Lung (tissue), 12 donors: Measurements from ENCODE around the gene PKMYT1. TPM values are rescaled to one million over a fixed set of nuclear protein-coding genes. Genes with fewer than 3 reads are reported as not detected.
A peak's percentile ranks its signal among the peaks of the same experiment; 100 is the strongest.

Experiments
- ATAC-seq: fragments of 200-7000 bp; cut with Tn5 transposase; one replicate; pipeline ENCODE4 v1.9.1; 2020; ENCODE audit warnings: moderate number of reproducible peaks; ENCODE audit not compliant: insufficient read depth, low FRiP score
- DNase-seq, 3 donors: peaks; one replicate each; pipeline ENCODE4 v3.0.0-alpha.2; 2013 to 2017
- H3K27ac ChIP-seq, 2 donors: one replicate each; pipeline ENCODE4 v1.5.1; 2013; ENCODE audit warnings: mild to moderate bottlenecking in 2 of 2, moderate library complexity in 2 of 2, control low read depth in 1 of 2, inconsistent platforms in 1 of 2, low read depth in 1 of 2, low read length in 1 of 2
- H3K27me3 ChIP-seq, 3 donors: one replicate each; pipeline ENCODE4 v1.5.1; 2013; ENCODE audit warnings: low read length in 2 of 3; ENCODE audit not compliant: control insufficient read depth in 3 of 3, insufficient read depth in 3 of 3
- H3K36me3 ChIP-seq, 4 donors: one replicate each; pipeline ENCODE4 v1.5.1; 2013; ENCODE audit warnings: low read length in 4 of 4, mild to moderate bottlenecking in 1 of 4, moderate library complexity in 1 of 4; ENCODE audit not compliant: control insufficient read depth in 4 of 4, insufficient read depth in 4 of 4
- H3K4me1 ChIP-seq, 5 donors: one replicate each; pipeline ENCODE4 v1.5.1; 2013; ENCODE audit warnings: low read length in 5 of 5, mild to moderate bottlenecking in 2 of 5, moderate library complexity in 1 of 5; ENCODE audit not compliant: control insufficient read depth in 5 of 5, insufficient read depth in 5 of 5
- H3K4me3 ChIP-seq: one replicate; pipeline ENCODE4 v1.5.1; 2013; ENCODE audit warnings: mild to moderate bottlenecking, control low read depth, moderate library complexity
- H3K9ac ChIP-seq, 2 donors: one replicate each; pipeline ENCODE4 v1.5.1; 2013; ENCODE audit warnings: low read length in 2 of 2, control low read depth in 1 of 2; ENCODE audit not compliant: insufficient read depth in 1 of 2
- H3K9me3 ChIP-seq, 4 donors: one replicate each; pipeline ENCODE4 v1.5.1; 2013; ENCODE audit warnings: low read length in 3 of 4, mild to moderate bottlenecking in 1 of 4, moderate library complexity in 1 of 4; ENCODE audit not compliant: control insufficient read depth in 4 of 4, insufficient read depth in 3 of 4
- WGBS, 2 donors: extraction: QIAGEN DNeasy Blood & Tissue Kit; methylation state at CpG; one replicate each; pipeline ENCODE4 v1.1.7; 2013; 5-methylcytosine and 5-hydroxymethylcytosine counted together
- polyA plus RNA-seq, 2 donors: library from polyadenylated mRNA; stranded (reverse); fragments of 200-250 nt; gene quantifications; one replicate each; pipeline ENCODE4 v1.2.1, GENCODE V29; 2013
- total RNA-seq, 2 donors: library from RNA; depleted of rRNA in 1 of 2; stranded (reverse); fragments of >200 nt in 1 of 2; gene quantifications; one replicate each; pipeline ENCODE4 v1.2.1, GENCODE V29; 2014 to 2021
- TF ChIP-seq, protein P1 (sequence below): IDR thresholded peaks from 2 replicates; pipeline ENCODE4 v1.5.1; 2012; ENCODE audit warnings: mild to moderate bottlenecking; ENCODE audit errors: control extremely low read depth, extremely low read depth
- donor health status: control.
- donor health status: control.
- donor health status: Bipolar disorder and iron deficiency.
- donor health status: healthy.
- donor health status: DM: yes; HTN: yes; CAD: no.

Gene PKMYT1
- total and polyA plus RNA-seq, 4 donors, result 2.9 to 9.4 (median 5.2) TPM

DNA sequence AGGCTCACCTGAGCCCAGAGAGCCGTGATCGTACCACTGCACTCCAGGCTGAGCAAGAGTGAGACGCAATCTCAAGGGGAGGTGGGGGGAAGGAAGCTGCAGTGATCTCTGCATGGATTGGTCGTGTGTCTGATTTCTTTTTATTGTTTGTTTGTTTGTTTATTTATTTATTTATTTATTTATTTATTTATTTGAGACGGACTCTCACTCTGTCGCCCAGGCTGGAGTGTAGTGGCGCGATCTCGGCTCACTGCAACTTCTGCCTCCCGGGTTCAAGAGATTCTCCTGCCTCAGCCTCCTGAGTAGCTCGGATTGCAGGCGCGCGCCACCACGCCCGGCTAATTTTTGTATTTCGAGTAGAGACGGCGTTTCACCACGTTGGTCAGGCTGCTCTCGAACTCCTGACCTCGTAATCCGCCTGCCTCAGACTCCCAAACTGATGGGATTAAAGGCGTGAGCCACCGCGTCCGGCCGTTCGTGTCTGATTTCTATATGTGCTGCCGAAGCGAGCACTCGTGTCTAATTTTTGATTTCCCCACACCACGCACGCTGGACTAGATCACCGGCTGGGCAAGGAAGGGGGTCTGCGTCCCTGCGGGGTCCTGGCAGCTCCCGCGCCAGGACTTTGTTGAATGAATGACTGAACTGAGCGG is 39.5 kb upstream of the PKMYT1 start:
- TF ChIP-seq, protein P1, sequence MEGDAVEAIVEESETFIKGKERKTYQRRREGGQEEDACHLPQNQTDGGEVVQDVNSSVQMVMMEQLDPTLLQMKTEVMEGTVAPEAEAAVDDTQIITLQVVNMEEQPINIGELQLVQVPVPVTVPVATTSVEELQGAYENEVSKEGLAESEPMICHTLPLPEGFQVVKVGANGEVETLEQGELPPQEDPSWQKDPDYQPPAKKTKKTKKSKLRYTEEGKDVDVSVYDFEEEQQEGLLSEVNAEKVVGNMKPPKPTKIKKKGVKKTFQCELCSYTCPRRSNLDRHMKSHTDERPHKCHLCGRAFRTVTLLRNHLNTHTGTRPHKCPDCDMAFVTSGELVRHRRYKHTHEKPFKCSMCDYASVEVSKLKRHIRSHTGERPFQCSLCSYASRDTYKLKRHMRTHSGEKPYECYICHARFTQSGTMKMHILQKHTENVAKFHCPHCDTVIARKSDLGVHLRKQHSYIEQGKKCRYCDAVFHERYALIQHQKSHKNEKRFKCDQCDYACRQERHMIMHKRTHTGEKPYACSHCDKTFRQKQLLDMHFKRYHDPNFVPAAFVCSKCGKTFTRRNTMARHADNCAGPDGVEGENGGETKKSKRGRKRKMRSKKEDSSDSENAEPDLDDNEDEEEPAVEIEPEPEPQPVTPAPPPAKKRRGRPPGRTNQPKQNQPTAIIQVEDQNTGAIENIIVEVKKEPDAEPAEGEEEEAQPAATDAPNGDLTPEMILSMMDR, result no peak
- Histone ChIP-seq H3K27ac (peak overlapping the region in 1 of 2 donors; percentile 99), H3K9ac (peak overlapping the region in 1 of 2 donors; percentile 32), H3K36me3 (peaks cover 0 to 3% (median 0%) of the 10 kb centered on the region in 4 donors), H3K4me1 (peaks cover 0 to 45% (median 26%) of the 10 kb centered on the region in 5 donors), H3K4me3 (peak overlapping the region; percentile 25), H3K9me3 (no peaks in the 10 kb centered on the region), H3K27me3 (peaks cover 0 to 13% (median 9%) of the 10 kb centered on the region in 3 donors)
- DNase-seq (no peak), ATAC-seq (no peak)
- WGBS, 2 donors, result 30% methylated on average over 40 of the region's 40 CpGs

DNA sequence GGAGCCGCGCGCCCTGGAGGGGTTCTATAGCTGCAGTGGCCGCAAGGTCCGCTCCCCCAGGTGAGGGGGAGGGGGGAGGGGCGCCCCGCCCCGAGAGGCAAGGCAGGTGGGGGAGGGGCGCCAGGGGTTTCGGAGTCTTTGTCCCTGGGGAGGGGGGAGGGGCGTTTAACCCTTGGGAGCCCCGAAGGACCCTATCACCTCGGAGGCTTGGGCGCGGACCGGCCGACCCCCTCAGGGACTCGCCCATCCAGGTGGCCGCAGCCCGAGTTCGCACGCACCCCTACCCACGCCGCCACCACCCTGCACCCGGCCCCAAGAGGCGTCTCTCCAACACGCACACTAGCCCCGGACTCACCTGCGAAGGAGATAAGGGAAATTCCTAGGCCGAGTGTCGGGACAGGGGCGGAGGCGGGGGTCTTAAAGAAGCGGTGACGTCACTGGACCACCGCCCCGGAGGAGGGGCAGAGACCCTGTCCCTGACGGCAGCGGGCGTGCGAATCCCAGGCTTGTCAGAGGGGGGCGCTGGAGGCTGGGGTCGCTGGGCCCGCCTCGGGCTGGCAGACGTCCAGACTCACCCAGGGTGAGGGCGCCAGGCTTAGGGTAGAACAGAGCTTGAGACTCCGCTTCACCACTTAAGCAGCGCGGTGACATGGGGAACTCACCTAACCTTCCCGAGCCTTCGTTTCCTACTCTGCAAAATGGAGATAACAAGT is 37.7 kb upstream of the PKMYT1 start, which contains the start of gene CLDN6:
TSS of gene CLDN6 (minus strand) at position 390 of the 713 bp plus-strand sequence. CDS start 2,162 bp downstream, outside the sequence.
- no peak for ATAC-seq
- TF ChIP-seq, protein P1, result no peak
- Histone ChIP-seq H3K27ac (no peak within 1 kb of the TSS), H3K36me3 (peaks cover 0 to 3% (median 0%) of the 10 kb centered on the region in 4 donors), H3K9ac (peak within 1 kb of the TSS in 1 of 2 donors; percentile 1), H3K27me3 (peaks cover 0 to 19% (median 17%) of the 10 kb centered on the region in 3 donors), H3K4me3 (no peak within 1 kb of the TSS), H3K9me3 (no peaks in the 10 kb centered on the region), H3K4me1 (peaks cover 0 to 47% (median 18%) of the 10 kb centered on the region in 5 donors)
- 12 to 15% methylated on average over 49 to 52 of the region's 52 CpGs for WGBS, 2 donors
- DNase-seq, result peak; percentile 65 to 89 (median 81)

DNA sequence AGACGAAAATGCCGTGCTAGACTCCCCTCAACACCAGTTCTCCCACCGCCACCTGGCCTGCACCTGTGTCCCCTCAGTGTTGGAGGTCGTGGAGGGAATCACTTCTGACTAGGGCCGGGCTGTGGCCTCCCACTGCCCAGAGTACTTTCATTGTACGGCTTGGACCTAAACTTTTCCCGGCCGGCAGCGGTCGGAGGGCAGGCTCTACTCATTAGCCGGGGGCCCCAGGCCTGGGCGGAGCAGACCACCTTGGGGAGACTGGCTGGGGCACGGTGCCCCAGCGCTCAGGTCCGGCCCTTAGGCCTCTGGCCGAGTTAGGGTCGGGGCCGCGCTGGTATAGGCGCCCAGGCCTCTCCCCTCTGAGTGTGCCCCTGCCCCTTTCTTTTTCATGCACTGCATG is 37.1 kb upstream of the PKMYT1 start:
- Histone ChIP-seq H3K4me1 (peaks cover 0 to 42% (median 13%) of the 10 kb centered on the region in 5 donors), H3K9me3 (no peaks in the 10 kb centered on the region), H3K36me3 (peaks cover 0 to 3% (median 0%) of the 10 kb centered on the region in 4 donors), H3K27me3 (peaks cover 0 to 25% (median 17%) of the 10 kb centered on the region in 3 donors), H3K9ac (no peak overlapping the region), H3K27ac (no peak overlapping the region), H3K4me3 (no peak overlapping the region)
- TF ChIP-seq, protein P1, result no peak
- 73 to 79% methylated on average over 20 of the region's 20 CpGs for WGBS, 2 donors
- DNase-seq (no peak), ATAC-seq (no peak)
